GM21825 (cell line): ENCODE measurements around the gene RPL10.
"Not testable (repeated sequence)": the region's sequence is repeated elsewhere in the genome, so short reads cannot be mapped to it uniquely, and the experiment has no call there.

Experiments
- ATAC-seq: cut with Tn5 transposase; IDR thresholded peaks from one replicate; pipeline ENCODE4 v1.9.1; 2021; ENCODE audit warnings: mild to moderate bottlenecking, moderate library complexity; ENCODE audit not compliant: unreplicated experiment

RPL10 gene

DNA sequence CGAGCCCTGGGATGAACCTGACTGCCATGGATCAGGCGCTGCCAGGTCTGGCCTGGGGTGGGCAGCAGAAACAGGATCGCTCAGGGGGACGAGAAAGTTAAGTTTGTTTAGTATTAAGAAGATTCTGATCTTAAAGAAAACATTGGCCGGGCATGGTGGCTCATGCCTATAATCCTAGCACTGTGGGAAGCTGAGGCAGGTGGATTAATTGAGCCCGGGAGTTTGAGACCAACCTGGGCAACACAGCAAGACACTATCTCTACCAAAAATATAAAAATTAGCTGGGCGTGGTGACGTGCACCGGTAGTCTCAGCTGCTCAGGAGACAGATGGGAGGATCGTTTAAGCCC lies 23.0 kb upstream of the RPL10 start:
- ATAC-seq, result no peak

DNA sequence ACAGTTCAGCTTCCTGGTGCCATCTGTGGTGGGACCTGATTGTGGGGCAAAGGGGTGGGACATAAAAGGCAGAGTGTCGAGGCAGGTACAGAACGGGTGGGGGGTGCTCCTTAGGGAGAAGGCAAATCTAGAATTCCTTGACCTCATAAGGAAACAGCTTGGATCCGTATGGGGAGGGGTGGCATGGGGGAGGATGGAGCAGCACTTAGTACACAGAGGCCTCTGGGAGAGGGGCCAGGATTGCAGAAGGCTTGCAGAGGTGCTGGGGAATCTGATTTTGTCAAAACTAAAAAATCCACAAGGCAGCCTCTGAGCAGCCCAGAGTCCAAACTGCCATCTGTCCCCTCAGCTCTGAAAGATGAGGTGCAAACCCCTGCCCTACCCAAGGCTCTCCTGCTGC lies 21.4 kb upstream of the RPL10 start:
- no peak for ATAC-seq

DNA sequence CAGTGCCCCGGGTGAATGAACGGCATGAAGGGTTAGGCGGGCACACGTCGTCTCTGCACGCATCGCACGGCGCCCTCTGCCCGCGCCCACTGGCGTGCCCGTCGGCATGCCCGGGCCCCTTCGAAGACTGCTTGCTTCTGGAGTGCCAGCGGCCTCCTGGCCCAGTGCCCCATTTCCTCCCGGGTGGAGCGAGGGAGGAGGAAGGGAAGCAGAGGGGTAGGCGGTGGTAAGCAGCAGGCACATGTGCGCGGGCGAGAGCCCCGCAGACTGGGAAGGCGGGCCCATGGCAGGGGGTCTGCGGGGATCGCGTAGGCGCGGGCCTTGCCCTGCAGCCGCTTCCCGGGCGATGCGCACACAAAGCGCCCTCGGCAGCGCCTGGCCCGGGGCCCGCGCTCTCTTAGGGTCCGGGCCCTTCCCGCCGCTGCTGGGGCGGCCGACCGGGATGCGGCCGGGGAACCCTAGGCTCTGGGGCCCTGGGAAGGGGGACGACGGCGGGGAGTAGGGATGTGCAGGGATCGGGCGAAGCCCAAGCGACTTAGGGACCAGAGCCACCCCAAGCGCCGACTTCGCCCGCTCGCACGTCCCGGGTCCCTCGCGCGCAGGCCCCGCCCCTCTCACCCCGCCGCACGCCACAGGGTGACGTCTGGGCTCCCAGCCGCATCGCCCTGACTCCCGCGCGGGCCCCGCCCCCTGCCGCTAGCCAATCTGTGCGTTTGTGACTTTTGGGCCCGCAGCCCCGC lies 19.9 kb upstream of the RPL10 start:
- no peak for ATAC-seq

DNA sequence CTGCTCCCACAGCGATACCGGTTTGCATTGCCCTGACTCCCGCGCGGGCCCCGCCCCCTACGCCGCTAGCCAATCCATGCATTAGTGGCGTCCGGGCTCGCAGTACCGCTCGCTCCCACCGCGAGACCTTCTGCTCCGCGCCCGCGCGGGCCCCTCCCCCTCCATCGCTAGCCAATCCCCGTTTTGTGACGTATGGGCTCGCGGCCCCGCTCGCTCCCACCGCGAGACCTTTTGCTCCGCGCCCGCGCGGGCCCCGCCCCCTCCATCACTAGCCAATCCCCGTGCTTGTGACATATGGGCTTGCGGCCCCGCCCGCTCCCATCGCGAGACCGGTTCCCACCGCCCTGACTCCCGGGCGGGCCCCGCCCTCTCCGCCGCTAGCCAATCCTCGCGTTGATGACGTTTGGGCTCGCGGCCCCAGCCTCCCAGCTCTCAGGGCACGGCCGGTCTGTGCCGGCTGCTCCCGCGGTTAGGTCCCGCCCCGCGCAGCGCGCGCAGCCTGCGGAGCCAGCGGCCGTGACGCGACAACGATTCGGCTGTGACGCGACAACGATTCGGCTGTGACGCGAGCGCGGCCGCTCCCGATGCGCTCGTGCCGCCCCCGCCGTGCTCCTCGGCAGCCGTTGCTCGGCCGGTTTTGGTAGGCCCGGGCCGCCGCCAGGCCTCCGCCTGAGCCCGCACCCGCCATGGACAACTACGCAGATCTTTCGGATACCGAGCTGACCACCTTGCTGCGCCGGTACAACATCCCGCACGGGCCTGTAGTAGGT lies 19.2 kb upstream of the RPL10 start, which contains the start of gene EMD:
EMD (plus strand) TSS at position 497 of the 770 bp plus-strand sequence; CDS start at position 687, 190 bp downstream.
- peak; percentile 72 for ATAC-seq

DNA sequence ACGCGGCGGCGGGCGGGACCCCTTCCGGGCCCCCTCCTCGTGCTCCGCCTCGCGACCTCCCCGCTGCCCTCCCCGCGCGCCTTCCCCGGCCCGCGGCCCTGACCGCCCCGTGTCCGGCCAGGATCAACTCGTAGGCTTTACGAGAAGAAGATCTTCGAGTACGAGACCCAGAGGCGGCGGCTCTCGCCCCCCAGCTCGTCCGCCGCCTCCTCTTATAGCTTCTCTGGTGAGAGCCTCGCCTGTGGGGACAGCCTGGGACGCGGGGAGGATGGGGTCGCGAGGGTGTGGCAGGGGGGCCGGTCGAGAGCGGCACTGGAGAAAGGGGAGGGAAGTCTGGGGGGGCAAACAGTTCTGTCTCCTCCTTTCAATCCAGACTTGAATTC lies 18.6 kb upstream of the RPL10 start:
- no peak for ATAC-seq

DNA sequence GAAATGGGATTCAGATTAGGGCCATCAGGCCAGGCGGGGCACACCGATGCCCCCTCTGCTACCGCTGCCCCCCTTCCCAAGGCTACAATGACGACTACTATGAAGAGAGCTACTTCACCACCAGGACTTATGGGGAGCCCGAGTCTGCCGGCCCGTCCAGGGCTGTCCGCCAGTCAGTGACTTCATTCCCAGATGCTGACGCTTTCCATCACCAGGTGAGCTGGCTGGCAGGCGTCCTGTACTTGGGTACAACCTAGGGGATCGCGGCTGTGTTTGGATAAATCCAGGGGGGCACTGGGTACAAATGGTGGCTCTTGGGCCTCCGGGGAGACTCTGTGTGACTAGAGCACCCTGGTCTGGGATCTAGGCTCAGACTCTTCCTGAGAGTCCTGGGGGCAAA lies 18.0 kb upstream of the RPL10 start:
- ATAC-seq, result no peak

DNA sequence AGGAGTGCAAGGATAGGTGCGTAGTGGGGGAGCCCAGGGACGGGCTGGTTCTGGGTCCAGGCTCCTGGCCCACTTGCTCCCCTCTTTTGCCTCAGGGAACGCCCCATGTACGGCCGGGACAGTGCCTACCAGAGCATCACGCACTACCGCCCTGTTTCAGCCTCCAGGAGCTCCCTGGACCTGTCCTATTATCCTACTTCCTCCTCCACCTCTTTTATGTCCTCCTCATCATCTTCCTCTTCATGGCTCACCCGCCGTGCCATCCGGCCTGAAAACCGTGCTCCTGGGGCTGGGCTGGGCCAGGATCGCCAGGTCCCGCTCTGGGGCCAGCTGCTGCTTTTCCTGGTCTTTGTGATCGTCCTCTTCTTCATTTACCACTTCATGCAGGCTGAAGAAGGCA lies 17.4 kb upstream of the RPL10 start:
- ATAC-seq, result no peak

DNA sequence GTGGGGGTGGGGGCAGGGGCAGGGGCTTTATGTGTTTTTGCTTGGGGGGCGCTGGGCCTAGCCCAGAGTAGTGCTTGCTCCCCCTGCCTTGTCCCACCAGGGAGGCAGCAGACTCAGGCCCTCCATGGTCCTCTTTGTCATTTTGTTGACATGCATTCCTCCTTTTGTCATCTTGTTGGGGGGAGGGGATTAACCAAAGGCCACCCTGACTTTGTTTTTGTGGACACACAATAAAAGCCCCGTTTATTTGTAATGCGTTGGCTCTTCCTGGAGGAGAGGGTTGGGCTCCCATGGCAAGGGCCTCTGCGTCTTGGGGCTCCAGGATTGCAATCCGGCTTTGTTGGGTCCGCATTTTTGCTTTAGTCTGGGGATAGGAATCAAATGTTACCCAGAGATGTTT lies 16.9 kb upstream of the RPL10 start:
- ATAC-seq, result no peak

DNA sequence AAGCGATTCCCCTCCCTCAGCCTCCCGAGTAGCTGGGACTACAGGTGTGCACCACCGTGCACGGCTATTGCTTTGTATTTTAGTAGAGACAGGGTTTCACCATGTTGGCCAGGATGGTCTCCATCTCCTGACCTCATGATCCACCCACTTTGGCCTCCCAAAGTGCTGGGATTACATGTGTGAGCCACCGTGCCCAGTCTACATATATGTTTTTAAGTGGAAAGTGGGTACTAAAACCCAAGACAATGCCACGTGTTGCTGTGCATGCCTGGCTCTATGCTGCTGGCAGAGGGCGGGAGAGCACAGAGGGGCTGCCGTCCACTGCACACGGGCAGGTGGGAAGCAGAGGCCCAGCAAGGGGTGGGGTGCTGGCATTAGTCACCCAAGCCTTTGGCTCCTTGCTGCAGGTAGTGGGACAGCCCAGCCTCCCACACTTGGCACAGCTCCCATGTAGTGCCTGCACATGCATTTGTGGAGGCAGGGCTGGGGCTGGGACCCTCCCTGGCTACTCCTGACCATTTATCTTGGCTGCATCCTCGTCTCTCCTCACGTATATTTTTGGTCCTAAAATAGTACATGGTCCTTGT lies 15.6 kb upstream of the RPL10 start:
- ATAC-seq, result no peak

DNA sequence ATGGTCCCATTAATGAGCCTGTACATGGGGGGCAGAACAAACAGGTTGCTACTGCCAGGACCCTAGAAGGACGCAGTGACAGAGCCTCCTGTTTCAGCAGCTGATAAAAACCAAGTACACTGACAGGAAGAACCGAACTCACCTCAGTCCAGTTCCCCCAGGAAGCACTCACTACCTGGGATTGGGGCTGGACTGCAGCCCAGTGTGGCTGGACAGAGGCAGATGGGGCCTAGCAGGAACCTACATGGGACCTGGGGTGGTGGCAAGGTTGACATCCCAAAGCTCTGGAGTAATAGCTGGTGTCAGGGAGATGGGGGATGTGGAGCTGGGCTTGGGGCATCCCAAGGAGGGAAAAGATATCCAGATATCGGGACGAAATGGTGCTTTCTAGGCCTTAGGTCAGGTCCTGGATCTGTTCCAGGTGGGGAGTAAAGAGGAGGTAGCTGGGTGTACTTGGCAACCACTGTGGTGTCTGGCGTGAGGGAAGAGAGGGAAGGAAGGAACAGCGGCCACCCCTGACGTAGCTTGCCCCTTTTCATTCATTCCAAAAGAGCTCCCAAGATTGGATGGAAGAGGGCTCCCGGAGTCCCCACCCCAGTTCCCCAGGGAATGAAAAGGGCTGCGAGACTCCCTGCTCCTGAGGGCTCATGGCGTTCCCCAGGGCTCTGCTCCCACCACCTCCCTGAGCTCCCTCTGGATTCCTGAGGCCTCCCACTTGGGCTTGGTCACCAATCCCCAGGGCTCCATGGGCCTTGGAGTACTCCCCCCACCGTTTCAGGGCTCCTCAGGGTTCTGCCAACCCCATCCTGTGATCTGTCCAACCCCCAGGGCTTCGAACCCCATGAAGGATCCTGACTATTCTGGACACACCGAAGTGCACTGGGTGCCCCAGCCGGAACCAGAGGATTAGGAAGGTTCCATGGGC lies 14.6 kb upstream of the RPL10 start:
- no peak for ATAC-seq

DNA sequence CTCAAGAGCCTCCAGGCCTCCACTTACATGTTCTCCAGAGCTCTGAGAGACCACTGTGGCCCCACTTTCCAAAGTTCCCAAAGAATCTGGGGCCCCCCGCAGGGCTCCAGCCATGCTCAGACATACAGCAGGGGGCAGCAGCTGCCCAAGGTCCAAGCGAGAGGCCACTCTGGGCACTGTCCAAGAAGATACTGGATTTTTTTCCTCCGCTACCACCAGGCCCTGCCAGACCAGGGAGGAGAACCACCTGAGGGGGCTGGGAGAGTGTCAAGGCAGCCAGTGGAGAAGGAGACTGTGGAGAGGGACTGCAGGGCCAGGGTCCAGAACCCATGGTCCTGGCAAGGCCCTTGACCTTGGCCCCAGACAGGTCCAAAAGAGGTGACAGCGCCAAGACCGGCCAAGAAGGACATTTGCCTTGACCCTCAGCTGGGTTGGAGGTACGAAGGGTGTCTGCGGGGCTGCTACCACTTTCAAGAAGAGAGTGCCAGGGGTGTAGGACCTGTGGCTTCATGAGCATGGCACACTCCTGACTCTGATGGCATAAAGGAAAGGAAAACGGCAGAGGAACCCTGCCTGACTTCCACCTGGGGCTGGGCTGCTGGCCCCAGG lies 13.8 kb upstream of the RPL10 start:
- ATAC-seq, result no peak

DNA sequence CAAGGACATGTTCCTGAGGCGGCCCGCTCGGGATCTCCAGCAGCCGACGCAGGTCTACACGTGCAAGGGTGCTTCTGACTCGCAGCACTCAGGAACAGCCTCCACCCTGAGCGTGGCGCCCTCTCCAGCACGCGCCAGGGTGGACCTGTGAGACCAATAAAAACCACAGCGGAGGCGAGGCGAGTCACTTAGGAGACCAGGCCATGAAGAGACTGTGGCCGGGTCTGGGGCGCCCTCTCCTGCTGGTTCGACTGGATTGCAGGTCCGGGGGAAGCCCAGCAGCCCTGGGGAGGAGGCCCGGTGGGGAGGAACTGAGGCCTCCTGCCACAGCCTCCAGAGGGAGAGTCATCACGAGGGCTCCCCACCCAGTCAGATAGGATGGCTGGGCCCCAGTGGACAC lies 10.1 kb upstream of the RPL10 start:
- ATAC-seq, result peak; percentile 29

DNA sequence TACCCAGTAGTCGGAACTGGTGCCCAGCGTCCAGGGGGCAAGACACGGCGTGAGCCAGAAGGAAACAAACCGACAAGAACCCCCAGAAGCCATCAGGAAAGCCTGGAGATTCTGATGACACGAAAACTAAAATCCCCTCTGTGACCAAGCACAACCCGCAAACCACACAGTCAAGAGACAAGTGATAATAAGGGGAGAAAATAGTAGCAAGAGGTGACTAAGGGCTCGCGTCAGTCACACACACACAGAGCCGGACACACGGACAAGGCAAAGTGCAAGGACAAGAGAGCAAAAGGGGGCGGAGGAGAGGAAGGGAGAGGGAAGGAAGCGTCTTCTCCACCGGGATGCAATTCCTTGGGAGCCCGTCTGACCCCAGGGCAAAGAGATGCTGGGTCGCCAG lies 9.5 kb upstream of the RPL10 start:
- ATAC-seq, result peak; percentile 21

DNA sequence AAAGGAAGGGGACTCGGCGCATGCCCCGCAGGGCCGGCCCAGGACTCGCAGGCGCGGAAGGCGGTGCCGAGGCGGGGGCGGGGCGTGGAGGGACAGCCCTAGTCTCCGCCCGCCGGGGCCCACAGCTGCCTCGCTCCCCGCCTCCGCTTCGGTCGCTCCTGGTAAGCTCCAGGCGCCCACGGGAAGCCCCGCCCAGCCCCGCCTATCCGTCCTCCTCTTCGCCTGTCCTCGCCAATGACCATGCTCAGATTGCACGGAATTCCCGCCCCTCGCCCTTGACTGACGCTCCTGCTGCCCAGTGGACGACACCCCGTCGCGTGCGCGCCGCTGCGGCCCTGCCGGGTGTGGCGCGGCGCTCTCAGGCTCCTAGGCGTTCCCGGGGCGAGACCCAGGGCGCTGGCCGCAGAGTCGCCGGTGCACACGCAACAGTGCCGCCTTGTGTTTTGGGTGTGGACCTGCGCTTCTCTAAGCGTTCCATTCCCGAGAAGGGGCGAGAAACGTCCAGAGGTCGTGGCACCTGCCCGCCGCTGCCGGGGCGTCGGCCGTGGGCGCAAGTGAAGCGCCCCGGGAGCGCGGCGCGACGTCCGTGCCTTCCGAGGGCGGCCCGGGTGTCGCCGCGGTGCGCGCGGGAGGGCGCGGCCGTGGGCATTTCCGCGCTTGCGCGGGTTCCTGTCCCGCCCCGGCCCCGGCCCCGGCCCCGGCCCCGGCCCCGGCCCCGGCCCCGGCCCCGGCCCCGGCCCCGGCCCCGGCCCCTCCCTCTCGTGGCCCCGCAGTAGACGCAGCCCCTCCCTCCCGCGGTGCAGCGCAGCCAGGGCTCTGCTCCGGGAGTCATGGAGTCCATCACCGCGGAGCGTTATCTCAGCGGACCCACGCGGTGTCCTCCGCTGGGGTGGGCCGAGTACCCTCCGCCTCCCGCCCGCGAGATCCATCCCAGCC lies 8.1 kb upstream of the RPL10 start:
- peak; percentile 68 for ATAC-seq

DNA sequence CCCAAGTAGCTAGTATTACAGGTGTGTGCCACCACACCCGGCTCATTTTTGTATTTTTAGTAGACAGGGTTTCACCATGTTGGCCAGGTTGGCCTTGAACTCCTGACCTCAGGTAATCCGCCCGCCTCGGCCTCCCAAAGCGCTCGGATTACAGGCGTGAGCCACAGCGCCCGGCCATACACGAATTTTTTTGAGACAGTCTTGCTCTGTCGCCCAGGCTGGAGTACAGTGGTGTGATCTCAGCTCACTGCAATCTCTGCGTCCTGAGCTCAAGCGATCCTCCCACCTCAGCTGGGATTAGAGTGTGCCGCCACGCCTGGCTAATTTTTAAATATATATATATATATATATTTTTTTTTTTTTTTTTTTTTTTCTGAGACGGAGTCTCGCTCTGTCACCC lies 1.8 kb upstream of the RPL10 start:
- not testable (repeated sequence) for ATAC-seq

DNA sequence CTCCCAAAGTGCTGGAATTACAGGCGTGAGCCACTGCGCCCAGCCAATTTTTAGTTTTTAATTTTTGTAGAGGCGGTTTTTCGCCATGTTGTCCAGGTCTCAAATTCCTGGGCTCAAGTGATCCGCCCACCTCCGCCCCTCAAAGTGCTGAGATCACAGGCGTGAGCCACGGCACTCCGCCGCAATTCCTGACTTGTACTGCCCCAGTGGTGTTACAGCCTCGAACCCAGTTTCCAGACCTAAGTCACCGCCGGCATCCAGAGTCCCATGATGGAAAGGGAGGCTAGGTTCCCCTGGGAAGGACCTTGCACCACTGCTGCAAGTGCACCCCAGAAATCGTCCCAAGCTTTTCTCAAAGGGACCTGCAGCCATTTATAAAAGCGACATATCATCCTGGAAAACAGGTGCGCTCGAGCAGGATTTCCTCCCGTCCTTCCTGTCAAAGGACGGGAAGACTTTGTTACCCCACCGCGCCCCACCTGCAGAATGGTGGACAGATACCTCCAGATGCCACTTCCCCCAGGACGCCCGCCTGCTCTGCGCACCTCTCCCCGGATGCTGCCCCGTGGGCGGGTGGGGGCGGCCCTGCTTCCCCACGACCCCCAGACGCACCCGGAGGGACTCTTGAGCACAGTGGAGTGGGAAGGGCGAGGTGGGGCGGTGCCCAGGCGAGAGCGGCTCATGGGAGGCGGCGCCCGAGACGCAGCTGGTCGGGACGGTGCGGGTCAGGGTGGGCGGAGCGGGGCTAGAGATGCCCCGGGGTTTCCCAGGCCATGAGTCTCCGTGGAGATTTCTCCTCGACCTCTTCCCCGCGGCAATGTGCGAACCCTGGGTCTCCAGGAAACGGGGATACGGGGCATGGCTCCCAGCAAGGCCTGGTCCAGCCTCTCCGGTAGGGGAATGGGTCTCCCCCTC lies 947 bp upstream of the RPL10 start:
- peak; percentile 51 for ATAC-seq

DNA sequence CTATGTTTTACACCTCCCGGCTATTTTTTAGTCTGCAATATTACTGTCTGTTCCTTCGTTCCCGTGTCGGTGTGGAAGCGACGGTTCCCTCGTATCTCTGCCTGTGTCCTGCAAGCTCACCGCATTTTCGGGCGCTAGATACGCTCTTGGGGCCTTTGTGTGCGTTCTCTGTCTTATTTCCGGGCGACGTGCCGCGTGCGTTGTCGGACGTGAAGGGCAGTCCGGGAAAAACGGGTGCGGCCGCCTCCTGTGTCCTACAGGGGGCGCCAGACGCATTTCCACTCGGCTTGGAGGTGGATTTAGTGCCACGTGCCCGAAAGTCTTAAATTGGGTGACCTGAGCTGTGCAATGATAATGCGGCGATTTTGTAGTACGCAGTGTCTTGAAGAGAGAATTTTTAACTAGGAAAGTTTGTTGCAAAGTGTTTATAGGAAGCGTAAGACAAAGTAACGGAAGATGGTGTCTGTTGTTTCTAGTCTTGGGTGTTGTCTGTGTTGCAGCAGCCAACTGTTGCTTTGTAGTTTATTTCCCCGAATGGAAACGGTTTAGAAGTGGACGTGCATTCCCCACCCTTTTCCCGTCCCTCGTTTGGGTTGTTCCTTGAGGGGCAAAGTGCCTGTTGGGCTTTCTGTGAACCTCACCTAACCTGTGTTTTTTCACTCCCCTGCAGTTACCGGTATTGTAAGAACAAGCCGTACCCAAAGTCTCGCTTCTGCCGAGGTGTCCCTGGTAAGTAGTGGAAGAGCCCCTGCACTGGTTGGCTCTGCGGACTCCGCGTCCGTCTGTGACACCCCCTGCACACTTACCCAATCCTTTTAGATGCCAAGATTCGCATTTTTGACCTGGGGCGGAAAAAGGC lies 720 bp downstream of the RPL10 start:
- ATAC-seq, result no peak
